WTC11 (cell line): Measurements from ENCODE around the gene LDB2.

Experiments
- ATF3 ChIP-seq: sonication (generic); formaldehyde crosslinking; conservative IDR thresholded peaks from 2 replicates; pipeline ENCODE4 v1.8.1; 2022; ENCODE audit warnings: mild to moderate bottlenecking, missing genetic modification reagents
- CREB1 ChIP-seq: sonication (generic); formaldehyde crosslinking; IDR thresholded peaks from 2 replicates; pipeline ENCODE4 v1.8.0; 2023; ENCODE audit warnings: mild to moderate bottlenecking, missing genetic modification reagents
- CTCF ChIP-seq: fragments of 200-600 bp; IDR thresholded peaks from 2 replicates; pipeline ENCODE4 v1.8.0; 2022; ENCODE audit warnings: antibody characterized with exemption
- E2F1 ChIP-seq: sonication (generic); formaldehyde crosslinking; IDR thresholded peaks from 2 replicates; pipeline ENCODE4 v1.8.0; 2022; ENCODE audit warnings: mild to moderate bottlenecking, missing genetic modification reagents
- USF2 ChIP-seq: sonication (generic); formaldehyde crosslinking; IDR thresholded peaks from 2 replicates; pipeline ENCODE4 v1.8.1; 2023; ENCODE audit warnings: mild to moderate bottlenecking, missing genetic modification reagents, moderate library complexity
- ZNF138 ChIP-seq: sonication (generic); formaldehyde crosslinking; conservative IDR thresholded peaks from 2 replicates; pipeline ENCODE4 v1.8.1; 2022; ENCODE audit warnings: mild to moderate bottlenecking, moderate library complexity, missing genetic modification reagents

GRCh38 chr4:16665942-16666551 is 232.4 kb downstream of the LDB2 start:
- TF ChIP-seq USF2 (CRISPR knock-in tag), result no peak
- TF ChIP-seq ZNF138 (CRISPR knock-in tag), result no peak
- no peak for TF ChIP-seq CTCF
- TF ChIP-seq CREB1, result no peak
- no peak for TF ChIP-seq E2F1 (CRISPR knock-in tag)
- no peak for TF ChIP-seq ATF3 (CRISPR knock-in tag)
